HK-2 (cell line): Measurements from ENCODE around the gene DOCK7.
"Not testable (repeated sequence)": the region's sequence is repeated elsewhere in the genome, so short reads cannot be mapped to it uniquely, and the experiment has no call there.

Experiments
- DNase-seq: peaks from one replicate; pipeline ENCODE4 v3.0.0-alpha.2; 2018; ENCODE audit not compliant: unreplicated experiment

The DOCK7 gene

DNA sequence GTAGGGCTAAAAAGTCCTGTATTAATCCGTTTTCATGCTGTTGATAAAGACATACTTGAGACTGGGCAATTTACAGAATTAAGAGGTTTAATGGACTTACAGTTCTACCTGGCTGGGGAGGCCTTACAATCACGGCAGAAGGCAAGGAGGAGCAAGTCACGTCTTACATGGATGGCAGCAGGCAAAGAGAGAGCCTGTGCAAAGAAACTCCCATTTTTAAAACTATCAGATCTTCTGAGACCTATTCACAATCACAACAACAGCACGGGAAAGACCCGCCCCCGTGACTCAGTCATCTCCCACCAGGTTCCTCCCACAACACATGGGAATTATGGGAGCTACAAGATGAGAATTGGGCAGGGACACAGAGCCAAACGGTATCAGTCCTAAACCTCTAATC is 6.3 kb upstream of the DOCK7 start:
- not testable (repeated sequence) for DNase-seq

DNA sequence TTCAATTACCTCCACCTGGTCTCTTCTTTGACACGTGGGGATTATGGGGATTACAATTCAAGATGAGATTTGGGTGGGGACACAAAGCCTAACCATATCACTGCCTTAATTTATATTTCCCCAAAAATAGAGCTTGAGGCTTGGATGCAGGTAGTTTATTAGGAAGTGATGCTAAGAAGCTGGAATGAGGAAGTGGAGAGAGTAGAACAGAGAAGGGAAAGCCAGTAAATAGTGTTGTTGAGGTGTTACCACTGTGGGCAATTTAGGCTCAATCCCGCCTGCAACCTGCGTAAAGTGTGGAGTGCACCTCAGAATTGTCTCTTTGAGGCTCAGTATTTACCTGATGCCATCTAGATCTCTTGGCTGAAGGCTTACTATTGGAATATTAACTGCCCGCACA is 4.9 kb upstream of the DOCK7 start:
- no peak for DNase-seq

DNA sequence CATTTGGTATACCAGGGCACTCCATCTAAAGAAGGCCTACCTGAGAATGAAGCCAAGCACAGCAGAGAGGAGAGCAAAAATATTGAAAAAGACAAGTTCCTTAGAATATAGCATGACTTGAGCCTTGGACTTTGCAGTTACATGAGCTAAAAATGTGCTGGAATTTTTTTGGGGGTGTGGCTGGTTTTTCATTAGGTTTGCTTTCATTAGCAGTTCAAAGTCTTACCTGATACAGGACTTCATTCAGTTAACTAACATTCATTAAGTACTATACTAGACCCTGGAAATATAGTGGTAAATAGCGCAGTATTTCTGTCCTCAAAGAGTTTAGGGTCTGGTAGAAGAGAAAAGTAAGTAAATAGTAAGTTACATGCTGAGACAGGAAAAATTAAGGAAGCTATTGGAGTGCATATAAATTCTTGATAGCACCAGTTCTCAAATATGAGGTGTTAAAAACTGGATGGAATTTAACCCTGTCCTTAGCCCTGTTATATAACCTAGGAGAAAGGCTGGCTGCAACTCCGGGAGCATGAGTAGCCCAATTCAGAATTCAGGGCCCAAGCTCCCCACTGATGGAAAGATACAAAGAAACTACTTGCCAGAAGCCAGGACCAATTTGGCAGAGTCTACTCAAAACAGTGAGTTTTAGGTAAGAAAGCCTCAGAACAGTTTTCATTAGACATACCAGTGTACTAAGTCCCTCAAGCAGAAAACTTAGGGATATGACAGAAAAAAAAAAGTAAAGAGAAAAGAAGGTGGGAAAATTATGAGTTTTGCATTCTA is 3.1 kb upstream of the DOCK7 start:
- DNase-seq: no peak

DNA sequence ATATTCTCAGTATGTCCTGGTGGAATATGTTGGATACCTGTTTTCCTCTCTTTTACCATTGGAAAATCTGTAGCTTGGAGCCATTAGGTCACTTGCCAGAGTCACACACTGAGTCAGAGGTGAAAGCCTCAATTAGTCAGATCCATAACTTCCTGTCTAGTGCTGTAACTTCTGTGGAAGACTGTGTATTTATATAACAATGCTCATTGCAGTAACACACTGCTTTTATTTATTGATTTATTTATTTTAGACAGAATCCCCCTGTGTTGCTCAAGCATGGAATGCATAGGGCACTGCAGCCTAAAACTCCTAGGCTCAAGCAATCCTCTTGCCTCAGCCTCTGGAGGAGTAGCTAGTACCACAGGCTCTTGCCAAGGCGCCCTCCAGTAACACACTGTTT is 1.3 kb upstream of the DOCK7 start:
- DNase-seq: no peak

DNA sequence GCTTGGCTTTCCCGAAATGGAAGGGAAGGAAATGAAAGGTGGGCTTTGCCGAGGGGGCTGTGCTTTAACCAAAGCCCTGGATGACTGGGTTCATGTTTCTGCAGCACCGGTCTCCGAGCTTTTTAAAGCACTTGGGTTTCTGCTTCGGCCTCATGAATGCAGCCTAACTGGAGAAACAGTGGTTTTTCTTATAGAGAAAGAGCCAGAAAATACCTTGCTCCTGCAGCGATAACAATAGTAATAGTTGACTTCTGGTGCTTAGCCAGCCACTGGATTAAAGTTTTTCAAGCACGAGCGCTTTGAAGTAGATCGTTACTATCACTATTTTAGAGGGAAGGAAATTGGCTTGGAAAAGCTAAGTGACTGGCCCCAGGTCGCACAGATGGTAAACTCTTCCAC is 500 bp upstream of the DOCK7 start:
- no peak for DNase-seq

DNA sequence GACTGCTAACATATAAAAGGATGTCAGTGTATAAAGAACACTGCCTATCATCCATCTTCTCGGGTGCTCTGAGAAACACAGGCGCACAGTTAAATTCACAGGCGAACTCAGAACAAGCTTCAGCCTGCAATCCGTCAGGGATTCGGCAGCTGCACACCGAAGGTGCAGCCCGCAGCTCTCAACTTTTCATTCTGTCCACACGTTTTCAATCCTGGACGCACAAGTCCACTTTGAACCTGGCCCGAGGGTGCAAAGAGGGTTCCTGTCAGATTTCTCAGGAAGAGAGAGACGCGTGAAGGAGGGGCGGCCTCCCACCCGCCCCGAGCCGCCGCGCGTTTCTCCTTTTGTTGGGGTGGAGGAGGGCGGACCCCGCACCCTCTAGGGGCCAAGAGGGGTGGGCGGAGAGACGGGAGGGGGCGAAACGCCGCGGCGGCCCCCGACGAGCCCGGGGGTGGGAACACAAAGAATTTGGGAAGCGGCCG is 724 bp downstream of the DOCK7 start:
- DNase-seq: peak; percentile 33

DNA sequence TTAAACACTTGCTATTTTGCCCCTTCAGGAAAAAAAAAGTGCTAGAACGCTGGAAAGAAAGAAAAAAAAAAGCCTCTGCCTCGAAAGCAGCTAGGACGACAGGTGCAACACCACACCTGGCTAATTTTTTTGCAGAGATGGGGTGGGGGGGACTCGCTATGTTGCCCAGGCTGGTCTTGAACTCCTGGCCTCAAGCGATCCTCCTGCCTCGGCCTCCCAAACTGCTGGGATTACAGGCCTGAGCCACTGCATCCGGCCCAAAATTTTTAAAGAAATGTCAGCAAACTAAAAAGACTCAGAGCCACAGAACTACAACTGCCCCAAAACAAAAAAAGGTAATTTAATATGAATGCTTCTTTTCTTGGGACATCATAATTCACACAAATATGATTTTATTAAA is 1.4 kb downstream of the DOCK7 start:
- no peak for DNase-seq

DNA sequence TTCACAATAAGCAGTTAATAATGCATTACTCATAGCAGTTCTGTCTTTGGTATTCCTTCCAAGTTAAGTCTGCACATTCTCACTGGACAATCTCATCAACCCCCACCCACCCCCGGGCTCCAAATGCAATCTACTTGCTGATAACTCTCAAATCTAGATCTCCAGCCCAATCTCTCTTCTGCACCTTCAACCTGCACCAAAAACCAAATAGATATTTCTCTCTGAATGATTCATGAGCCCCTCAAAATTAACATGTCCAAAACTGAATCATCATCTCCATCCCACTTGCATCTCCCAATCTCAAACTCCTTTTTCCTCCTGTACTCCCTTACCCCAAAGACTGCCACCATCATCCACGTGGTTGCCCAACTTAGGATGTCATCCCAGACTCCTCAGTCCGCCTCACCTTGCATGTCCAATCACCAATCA is 2.7 kb downstream of the DOCK7 start:
- DNase-seq: no peak

DNA sequence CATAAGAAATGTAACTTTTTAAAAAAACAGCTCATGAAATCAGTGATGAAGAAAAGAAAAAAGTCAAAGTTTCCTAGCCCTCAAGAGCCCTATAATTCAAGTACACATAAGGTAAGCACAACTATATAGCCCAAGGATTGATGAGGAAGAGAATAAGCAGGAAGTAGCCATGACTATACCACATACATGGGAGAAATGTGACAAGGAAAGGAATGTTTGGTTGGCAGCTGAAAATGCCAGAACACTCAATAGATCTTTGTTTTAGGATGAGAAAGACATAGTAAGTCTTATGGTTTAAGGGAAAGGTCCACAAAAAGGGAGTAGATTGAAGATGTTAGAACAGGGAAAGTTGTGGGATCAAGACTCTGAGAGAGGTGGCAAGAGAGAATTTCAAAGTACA is 5.7 kb downstream of the DOCK7 start:
- no peak for DNase-seq

DNA sequence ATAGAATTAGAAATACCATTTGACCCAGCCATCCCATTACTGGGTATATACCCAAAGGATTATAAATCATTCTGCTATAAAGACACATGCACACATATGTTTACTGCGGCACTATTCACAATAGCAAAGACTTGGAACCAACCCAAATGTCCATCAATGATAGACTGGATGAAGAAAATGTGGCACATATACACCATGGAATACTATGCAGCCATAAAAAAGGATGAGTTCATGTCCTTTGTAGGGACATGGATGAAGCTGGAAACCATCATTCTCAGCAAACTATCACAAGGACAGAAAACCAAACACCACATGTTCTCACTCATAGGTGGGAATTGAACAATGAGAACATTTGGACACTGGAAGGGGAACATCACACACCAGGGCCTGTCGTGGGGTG is 7.2 kb downstream of the DOCK7 start:
- not testable (repeated sequence) for DNase-seq

DNA sequence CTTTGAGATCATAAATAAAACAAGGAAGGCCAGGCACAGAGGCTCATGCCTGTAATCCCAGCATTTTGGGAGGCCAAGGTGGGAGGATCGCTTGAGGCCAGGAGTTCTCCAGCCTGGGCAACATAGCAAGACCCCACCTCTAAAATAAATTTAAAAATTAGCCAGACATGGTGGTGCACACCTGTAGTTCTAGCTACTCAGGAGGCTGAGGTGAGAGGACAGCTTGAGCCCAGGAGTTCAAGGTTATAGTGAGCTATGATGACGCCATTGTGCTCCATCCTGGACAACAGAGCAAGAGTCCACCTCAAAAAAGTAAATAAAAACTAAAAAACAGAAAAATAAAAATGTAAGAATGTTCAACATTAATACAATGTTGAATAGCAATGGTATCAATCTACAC is 10.4 kb downstream of the DOCK7 start:
- DNase-seq: not testable (repeated sequence)

DNA sequence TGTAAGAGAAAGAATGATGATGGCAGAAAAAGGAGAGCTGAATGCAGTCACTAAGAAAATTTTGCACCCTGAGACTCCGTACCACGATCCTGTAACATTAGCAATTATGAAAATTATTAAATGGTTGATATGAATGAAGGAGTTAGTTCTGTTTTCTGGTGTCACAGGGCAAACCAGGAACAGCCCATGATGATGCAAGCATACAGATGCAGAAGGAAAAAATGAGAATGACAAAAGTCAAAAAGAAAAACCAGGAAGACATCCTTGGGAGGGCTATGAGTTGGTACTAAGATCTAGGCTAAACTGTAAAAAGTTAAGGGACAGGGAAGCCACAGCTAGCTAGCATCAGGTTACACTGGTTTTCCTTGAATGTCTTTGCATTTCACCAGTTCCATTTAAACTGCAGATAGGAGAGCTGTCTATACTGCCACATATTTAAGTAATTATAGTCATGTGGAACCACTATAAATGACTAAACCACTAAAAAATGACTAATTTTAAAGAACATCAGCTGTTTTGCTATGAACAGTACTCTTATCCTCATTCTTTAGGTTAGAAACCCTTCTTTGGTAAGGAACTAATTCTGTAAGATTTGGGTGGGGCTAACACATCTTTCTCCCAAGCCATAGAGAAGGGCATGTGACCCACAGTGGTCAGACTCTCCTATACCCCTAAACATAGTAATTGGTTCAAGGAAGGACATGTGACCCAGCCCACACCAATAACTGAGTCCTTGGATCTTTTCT is 11.4 kb downstream of the DOCK7 start:
- DNase-seq: no peak

DNA sequence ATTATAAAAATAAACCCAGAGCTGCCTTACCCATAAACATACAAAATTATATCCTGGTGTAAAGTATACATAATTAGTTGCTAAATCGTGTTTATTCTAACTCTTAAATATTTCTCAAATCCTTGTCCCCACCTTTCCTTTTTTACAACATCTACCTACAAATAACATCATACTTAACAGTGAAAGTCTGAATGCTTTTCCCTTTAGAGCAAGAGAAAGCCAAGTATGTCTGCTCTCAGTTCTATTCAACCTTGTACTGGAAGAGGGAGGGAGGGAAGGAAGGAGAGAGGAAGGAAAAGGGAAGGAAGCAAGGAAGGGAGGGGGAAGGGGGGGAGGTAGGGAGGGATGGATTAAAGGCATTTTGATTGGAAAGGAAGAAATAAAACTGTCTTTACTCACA is 14.6 kb downstream of the DOCK7 start:
- no peak for DNase-seq

DNA sequence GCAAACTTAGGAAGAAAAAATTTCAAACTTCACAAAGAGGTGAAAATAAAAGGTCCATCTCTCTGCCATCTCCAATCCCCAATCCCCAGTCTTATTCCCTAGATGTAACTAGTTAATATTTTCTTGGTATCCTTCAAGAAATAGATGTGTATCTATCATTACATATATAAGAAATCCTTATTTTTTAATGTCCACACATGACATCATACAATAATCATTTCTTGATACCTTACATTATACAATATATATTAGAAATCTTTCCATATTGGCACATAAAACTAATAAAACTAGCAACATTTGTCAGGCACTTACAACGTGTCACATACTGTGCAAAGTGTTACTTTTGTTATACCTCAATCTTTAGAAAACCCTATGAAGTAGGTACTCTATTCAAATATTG is 16.2 kb downstream of the DOCK7 start:
- no peak for DNase-seq

DNA sequence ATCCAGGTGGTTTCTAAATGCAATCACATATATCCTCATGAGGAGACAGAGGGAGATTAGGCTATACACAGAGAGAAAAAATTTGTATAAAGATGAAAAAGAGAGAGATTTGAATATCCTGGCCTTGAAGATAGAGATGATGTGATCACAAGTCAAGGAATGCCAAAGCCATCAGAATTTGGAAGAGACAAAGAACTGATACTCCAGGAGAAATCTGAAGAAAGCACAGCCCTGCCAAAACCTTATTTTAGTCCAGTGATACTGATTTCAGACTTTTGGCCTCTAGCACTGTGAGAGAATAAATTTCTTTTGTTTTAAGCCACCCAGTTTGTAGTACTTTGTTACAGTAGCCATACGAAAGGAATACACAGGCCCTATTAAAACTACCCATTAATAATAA is 33.4 kb downstream of the DOCK7 start:
- DNase-seq: no peak

DNA sequence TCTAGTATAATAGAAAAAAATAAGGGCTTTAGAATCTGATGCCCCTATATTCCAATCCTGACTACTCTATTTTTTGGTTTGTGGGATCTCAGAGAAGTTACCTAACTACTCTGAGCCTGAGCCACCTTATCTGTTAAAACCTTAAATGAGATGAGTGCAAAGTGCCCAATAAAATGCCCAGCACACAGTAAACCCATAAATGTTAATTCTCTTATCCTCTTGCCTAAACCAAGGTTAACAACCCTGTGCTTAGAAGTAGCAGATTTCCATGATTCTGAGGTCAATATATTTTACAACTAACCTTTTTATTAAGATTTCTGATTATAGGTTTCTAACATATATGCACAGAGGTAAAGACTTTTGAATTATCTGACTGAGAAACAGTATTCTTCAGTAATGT is 35.8 kb downstream of the DOCK7 start:
- DNase-seq: no peak

DNA sequence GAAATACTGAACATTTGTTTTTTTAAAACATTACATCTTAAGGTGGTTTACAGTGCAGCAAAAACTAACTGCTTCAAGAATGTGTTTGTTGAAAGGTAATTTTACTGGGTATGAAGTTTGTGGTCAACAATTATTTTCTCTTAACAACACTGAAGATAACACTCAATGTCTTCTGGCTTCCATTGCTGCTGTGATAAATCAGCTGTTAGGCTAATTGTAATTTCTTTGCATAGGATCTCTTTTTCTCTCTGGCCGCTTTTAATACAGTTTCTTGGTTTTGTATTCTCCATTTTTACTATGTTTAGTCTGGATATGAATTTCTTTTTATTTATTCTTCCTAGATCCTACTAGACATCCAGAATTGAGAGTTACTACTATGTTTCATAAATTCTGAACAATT is 44.9 kb downstream of the DOCK7 start:
- no peak for DNase-seq

DNA sequence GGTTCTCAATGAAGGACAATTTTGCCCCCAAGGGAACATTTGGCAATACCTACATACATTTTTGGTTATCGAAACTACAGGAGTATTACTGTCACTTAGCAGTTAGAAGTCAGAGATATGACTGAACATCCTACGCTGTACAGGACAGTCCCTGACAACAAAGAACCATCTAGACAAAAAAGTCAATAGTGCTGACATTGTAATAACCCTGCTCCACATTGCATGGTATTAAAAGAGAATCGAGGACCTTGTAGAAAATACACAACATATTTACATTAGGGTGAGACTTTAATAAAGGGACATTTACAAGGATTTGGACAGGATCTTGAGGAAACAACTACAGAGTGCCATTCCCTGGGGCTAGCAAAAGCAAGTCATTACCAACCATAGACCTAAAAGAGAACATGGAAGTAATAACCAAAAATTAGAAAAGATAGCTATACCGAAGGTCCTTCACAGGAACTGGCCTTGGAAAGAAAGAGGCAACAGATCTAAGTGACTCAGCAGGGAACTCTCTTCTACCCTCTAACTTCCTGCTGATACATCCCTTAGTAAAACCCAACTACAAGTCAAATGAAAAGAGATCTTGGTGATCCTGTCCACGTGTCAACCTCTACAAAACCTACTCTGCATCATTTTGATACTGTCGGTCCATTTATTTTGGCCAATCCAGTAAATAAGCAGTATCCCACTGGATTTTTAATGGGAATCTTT is 50.6 kb downstream of the DOCK7 start:
- no peak for DNase-seq

DNA sequence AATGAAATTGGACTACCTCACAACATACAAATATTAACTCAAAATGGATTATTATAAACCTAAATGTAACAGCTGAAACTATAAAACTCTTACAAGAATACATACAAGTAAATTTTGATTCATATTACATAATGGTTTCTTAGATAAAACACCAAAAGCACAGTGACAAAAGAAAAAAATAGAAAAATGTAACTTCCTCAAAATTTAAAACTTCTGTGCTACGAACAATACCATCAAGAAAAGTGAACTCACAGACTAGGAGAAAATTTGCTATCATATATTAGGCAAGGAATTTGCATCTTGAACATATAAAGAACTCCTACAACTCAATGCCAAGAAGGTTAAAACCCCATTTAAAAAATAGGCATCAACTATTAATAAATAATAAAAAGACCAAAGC is 59.7 kb downstream of the DOCK7 start:
- DNase-seq: no peak

DNA sequence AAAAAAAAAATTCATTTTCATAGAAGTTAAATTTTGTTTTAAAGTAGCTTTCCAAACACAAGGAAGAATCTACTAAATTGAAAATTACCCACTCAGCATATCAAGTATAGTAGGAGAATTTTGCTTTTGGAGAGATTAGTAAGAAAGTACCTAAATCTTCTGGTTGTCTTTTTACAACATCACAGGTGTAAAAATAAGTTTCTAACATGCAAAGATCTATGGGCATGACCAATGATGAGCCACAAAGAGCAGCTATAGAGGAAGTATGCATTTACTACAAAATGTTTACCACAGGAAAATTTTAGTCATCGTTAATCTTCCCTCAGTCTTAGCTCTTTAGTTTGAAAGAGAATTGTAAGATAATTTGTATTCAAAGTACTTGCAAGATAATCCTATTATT is 62.8 kb downstream of the DOCK7 start:
- DNase-seq: no peak

DNA sequence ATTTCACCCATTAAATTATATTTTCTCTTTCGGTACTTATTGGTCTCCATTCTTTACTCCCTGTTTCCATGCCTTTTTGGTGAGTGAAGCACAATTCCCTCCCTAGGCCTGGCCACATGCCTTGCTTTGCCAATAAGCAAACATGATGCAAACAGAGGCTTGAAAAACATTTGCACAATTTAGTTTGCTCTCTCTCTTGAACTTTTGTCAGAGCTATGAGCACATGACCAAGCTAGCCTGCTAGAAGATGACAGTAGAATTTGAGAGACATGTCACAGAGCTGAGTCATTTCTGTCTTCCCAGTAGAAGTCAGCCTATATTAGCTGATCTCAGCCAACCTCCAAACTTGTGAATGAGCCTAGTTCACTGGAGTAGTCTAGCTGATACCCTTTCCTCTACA is 66.3 kb downstream of the DOCK7 start:
- DNase-seq: peak; percentile 8

DNA sequence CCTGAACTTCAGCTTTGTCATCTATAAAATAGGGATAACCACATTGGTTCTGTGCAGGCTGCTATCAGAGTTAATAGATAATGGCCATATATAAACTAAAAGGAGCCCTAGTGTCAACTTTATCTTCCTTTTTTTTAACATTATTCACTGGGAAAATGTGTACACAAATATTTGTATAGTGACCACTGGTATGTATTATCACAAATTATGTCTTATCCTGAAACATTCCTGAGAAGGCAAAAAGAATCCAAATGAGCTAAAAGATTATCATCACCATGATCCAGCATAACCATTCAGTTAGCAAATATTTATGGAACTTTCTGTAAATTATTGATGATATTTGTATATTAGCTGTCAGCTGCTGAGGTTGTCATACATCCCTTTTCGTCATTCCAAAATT is 74.3 kb downstream of the DOCK7 start:
- DNase-seq: no peak

DNA sequence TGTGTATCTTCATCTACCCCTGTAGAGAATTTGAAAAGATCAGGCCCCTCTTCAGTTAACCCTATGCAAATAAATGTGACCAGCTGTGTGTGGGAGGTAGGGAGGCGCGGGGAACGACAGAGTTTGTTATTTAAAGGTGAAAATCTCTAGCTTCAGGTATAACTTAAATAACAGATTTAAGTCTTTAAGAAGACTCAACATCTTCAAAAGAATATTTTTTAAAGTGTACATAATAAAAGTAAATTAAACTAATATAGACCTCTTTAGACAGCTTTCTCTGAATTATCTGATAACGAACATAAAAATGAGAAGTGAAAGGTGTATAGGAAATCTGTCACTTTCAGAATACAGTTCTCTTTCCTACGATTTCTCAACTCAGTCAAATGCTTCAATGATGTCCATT is 74.9 kb downstream of the DOCK7 start:
- no peak for DNase-seq
